HFF-Myc (cell line): ENCODE measurements around the gene FBLN1.
A peak's percentile ranks its signal among the peaks of the same experiment; 100 is the strongest.

Experiments
- DNase-seq: peaks from one replicate; pipeline ENCODE4 v3.0.0-alpha.2; 2011; ENCODE audit warnings: low read depth; ENCODE audit errors: extremely low read depth
- H3K4me3 ChIP-seq: replicated peaks from 2 replicates; pipeline ENCODE4 v1.5.1; 2011; ENCODE audit warnings: low read depth, mild to moderate bottlenecking, control low read depth, low read length
- TF ChIP-seq, protein P1 (sequence below): IDR thresholded peaks from 2 replicates; pipeline ENCODE4 v1.5.1; 2012; ENCODE audit warnings: mild to moderate bottlenecking, low read depth, low read length, control low read depth; ENCODE audit errors: missing control alignments

The FBLN1 gene

GRCh38 chr22:45574069-45574703 is 71.5 kb downstream of the FBLN1 start:
- no peak for DNase-seq
- TF ChIP-seq, protein P1, sequence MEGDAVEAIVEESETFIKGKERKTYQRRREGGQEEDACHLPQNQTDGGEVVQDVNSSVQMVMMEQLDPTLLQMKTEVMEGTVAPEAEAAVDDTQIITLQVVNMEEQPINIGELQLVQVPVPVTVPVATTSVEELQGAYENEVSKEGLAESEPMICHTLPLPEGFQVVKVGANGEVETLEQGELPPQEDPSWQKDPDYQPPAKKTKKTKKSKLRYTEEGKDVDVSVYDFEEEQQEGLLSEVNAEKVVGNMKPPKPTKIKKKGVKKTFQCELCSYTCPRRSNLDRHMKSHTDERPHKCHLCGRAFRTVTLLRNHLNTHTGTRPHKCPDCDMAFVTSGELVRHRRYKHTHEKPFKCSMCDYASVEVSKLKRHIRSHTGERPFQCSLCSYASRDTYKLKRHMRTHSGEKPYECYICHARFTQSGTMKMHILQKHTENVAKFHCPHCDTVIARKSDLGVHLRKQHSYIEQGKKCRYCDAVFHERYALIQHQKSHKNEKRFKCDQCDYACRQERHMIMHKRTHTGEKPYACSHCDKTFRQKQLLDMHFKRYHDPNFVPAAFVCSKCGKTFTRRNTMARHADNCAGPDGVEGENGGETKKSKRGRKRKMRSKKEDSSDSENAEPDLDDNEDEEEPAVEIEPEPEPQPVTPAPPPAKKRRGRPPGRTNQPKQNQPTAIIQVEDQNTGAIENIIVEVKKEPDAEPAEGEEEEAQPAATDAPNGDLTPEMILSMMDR: no peak
- no peak overlapping the region for H3K4me3 ChIP-seq

DNA sequence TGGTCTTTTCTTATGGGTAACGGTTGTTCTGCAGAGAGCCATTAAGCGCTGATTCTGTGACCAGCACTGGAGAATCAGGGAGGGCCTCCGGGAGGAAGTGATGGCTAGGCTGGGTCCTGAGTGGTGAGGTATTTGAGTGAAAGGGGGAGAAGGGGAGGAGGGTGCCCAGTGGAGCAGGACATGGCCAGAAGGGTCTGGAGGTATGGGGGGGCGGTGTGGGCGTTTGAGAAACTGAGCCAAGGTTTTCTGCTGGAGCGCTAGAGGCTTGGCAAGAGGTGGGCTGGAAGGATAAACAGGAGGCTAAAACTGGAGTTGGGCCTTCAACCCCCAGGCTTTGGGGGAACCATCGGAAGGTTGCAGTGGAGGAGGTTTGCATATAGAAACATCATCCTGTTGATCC is 72.5 kb downstream of the FBLN1 start:
- TF ChIP-seq, protein P1: no peak
- no peak overlapping the region for H3K4me3 ChIP-seq

GRCh38 chr22:45575607-45576272 is 73.1 kb downstream of the FBLN1 start:
- H3K4me3 ChIP-seq: no peak overlapping the region
- TF ChIP-seq, protein P1: no peak
- DNase-seq: no peak

More for the DNA sequence above, 72.5 kb downstream of the FBLN1 start:
- DNase-seq: no peak

DNA sequence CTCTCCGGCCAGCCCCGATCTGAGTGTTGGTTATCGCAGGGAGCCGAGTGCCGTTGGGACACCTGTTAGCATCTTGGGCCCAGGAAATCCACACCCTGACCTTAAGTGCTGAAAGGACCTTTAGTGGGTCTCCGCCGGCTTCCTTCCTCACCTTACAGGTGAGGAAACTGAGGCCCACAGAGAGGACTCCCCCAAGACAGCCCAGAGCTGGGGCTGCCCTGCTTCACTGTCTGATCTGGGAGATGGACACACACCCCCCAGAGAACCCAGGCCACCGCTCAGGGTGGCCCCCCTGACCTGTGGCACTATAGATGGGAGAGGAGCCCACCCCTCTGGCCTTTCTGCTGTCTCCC is 73.6 kb downstream of the FBLN1 start:
- no peak overlapping the region for H3K4me3 ChIP-seq
- TF ChIP-seq, protein P1: no peak
- no peak for DNase-seq

DNA sequence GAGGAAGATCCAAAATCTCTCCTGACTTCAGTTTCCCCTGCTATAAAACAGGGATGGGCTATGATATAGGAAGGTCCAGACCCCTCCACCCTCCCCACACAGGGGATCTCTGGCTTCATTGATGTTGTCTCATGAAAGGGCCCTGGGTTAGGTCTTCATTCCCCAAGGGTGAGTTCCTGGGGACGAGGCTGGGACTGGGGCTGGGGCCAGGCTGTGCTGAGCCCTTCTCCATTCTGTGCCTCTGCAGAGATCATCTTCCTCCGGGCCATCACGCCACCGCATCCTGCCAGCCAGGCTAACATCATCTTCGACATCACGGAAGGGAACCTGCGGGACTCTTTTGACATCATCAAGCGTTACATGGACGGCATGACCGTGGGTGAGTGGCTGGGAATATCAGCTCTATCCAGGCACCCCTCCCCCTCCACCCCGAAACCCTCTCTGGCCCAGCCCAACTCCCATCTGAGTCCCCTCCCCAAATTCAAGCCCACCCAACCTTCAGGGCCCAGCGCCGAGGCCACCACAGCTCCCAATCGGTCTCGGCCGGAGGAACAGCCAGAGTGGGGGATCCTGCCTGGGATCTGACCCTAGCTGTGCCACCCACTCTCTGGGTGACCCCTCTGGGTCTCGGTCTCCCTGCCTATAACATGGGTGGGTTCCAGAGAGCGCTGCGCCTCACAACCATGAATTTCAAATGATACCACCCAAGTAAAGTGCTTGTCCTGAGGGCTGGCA is 74.2 kb downstream of the FBLN1 start:
- no peak overlapping the region for H3K4me3 ChIP-seq
- TF ChIP-seq, protein P1: no peak
- DNase-seq: no peak

- DNase-seq: peak; percentile 71
- TF ChIP-seq, protein P1: peak; percentile 97
- no peak overlapping the region for H3K4me3 ChIP-seq
Observed at GRCh38 chr22:45577746-45578523, 75.3 kb downstream of the FBLN1 start.
